Central memory CD4-positive, alpha-beta T cell (primary cell): ENCODE measurements around the gene TMEM140.
"Not testable (repeated sequence)": the region's sequence is repeated elsewhere in the genome, so short reads cannot be mapped to it uniquely, and the experiment has no call there.

ENCODE experiments used
- DNase-seq: peaks from one replicate; pipeline ENCODE4 v3.0.0; 2022

Gene TMEM140

DNA sequence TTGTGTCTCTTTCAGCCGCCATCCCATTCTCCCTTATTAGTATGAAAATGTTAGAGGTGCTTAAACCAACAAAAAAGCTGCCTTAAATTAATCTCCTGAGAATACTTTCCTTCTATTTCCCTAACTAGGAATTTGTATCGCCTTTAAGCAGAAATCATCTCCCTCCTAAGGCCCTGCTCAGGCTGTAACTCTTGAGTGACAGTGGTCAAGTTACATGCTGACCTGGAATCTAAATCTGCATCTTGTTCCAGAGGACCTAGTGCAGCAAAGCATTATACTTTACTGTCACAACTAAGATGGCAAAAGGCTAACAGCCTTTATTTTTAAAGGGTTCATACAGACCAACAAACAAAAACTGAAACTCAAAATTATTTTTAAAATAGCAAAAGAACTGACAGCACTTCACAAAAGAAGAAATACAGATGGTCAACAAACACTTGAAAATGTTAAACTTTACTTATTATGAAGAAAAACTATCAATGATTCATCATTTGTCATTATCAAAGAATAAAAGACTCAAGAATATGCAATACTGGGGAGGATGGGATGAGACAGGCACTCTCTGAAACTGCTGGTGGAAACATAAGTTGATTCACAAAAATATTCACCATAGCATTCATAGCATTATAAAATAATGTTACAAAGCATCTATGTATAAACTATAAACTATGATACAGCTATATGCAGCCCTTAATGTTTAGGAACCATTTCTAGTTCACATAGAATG is 11.7 kb downstream of the TMEM140 start:
- no peak for DNase-seq

DNA sequence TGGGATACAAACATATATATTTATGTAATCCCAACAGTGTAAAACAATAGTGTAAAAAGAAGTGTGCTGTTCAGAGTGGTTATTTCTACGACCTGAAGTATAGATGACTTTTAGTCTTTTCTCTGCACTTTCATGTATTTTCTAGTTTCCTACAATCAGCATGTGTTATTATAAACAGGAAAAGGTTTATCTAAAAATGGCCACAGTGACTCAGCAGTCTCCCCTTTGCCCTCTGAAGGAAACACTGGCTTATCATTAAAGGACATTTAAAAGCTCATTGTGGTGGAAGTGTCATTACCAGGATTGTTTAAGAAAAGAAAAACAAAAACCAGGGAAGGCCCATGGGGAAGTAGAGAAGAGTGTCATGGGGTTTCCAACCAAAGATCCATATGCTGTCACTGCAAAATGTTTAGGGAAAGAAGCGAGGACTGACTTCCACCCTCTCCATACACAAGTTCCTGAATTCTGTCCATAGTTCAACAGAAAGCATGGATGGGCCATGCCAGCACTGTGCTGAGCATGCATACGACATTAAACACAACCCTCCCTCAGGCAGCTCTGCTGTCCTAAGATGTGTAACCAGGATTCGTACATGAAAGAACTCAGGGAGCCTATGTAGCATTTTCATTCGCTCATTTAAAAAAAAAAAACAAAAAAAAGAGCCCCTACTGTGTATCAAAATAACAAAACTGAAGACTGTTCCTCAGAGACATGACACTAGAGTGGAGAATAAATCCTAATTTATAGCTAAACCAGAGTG is 12.4 kb downstream of the TMEM140 start:
- DNase-seq, result no peak

DNA sequence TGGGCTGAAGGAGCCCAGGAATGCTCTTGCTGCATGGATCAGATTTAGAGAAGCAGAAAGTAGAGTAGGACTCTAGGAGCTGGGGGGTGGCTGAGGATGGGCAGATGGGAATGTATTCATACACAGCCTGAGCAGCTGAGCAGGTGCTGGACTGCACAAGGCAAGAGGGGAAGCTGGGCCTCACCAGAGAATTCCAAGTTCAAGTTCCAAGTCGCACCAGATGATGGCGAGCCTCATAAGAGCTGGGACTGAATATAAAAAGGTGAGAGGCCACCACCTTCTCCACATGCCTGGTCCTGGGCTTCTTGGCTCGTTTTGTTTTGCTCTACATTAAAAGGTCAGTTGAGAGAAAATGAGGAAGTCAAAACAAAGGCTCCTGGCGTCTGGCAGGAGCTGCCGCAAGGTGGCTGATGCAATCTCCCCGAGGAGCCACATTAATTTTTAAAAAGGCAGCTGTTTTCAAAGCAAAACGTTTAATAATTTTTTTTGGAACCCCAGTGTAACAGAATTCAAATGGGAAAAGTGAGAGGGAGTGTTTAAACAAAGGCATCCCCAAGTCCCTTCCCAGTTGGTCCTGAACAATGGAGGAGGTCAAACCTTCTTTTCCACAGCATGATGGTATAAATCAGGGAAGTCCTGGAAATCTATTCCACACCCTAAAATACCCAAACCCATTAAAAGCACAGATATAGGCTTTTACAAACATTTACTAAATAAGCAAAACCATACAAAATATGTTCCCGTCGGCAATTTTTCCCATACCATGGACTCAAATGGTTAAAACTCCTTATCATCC is 13.2 kb downstream of the TMEM140 start:
- no peak for DNase-seq

DNA sequence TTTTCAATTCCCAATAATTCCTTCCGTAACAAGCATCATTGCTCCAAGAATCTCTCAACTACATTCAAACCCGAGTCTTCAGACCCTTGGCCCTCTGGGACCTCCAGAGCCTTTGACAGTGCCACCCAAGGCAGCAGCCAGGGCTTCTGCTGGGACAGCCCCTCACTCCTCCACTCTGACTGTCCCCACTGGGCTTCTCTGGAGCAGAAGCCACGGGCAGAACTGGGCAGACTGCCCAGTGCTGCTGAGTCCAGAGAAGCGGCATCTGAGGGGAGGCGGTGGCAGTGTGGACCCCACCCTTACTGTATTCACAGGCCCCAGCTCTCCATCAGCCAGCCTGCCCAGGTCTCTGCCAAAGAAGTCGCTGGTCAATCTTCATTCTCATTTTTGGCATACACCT is 13.8 kb downstream of the TMEM140 start:
- no peak for DNase-seq

GRCh38 chr7:135162382-135163001 is 14.6 kb downstream of the TMEM140 start:
- no peak for DNase-seq

- no peak for DNase-seq
These were observed 16.6 kb downstream of the TMEM140 start for GRCh38 chr7:135164357-135165061.

DNA sequence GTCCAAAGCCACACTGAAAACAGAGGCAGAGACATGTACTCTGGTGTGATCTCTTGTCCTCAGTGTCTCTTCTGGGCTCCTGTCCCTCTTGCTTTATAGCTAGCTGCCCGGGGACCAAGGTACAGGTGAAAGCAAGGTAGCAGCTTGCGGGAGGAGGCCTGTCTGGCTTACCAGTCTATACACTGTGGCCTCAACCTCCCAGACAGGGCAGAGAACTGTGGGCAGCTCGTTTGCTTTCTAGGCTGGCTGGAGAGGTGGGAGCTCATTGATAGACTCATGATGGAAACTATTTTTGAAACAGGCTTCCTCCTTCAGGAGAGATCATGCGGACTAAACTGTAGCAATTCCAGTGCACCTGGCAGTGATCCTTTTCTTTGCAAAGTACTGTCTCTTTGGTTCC is 18.0 kb downstream of the TMEM140 start:
- no peak for DNase-seq

DNA sequence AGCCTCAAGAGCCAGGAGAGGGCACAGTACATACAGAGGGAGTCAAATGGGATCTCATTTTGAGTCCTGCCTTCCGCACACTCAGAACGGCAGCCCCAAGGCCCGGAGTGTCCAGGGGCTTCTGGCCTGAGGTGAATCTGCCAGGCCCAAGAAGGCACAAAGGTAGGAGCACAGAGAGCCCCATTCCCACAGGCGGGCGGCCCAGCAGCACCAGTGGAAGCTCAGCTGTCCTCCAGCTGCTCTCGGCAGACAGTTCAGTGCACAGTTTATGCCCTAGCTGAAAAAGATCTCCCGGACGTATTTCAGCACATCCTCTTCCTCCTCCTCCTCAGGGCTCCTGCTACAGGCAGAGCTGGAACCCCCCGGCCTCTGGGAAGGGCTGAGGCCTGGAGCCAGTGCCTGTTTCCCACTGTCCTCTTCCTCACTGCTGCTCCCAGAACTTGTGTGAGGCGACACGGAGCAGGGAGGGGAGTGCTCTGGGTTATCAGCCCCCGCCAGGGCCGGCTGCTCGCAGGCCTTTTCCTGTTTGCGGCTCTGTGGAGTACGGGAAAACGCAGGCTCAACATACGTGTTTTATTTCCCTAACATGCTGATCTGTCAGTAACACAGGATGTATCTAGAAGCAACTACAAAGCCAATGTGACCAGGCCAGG is 18.6 kb downstream of the TMEM140 start:
- no peak for DNase-seq

- DNase-seq, result no peak
These were observed 19.6 kb downstream of the TMEM140 start for GRCh38 chr7:135167365-135167917.

DNA sequence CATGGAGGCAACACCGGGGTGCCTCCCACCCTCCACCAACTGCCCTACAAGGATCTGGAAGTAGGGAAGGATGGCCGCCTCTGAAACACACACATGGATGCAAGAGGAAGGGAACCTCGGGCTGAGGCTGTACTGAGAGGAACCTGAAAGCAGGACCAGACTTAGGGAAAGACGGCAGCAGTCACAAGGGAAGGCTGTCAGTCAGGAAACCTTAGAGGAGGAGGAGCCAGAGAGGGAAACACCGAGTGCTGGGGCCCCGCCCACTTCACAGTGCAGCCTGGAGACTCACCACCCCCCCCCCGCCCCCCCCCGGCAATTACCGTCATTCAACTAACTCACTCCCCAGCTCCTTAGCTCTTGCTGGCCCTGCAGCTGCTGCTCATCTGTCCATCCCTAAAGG is 20.1 kb downstream of the TMEM140 start:
- no peak for DNase-seq

GRCh38 chr7:135168489-135169140 is 20.7 kb downstream of the TMEM140 start:
- no peak for DNase-seq

DNA sequence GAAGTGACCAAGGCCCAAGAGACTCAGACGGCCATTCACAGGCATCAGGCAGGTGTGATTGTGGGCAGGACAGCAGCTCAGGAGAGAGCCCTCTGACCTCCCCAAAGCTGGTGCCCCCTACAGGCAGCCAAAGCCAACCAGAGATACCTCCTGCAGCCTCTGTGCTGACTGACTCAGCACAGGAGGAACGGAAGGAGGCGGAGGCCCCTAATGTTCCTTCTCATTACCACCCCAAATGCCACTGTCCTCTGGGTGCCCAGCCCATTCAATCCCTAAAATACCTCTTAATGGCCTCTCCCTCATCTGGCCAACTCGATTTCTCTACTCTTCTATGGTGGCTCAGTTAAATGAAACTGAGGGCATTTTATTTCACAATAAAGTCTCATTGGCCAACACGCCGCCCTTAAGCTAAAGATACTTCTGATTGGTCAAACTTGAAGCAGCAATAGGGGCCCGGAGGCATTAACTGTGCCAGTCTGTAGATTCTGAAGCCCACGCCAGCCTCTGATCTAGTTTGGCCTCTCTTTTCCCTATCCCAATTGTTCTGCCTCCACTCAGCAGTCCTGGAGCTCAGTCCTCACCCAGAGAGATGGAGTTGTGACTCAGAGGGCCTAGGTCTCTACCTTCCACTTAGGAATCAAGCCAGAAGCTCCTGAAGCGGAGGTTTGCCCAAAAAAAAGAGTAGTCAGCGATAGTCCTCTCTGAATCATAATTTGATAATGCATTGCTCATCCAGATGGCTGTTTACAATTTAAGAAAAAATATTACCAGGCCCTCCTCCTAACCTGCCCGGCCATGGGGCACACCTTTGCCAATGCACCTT is 21.5 kb downstream of the TMEM140 start:
- DNase-seq, result peak; percentile 52

DNA sequence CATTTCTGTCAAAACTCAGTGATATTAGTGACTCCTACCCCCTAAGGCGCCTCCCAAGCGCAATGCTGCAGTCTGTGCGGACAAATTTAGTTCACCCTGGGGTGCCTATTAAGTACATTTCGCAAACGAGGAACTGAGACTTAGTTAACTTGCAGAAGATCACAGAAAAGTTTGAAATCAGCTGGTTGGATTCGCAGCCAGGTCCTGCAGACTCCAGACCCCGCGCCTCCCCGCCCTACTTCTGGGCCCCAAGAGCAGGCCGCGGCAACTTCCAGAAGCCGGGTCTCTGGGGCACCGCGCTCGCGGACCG is 22.0 kb downstream of the TMEM140 start:
- DNase-seq, result no peak

DNA sequence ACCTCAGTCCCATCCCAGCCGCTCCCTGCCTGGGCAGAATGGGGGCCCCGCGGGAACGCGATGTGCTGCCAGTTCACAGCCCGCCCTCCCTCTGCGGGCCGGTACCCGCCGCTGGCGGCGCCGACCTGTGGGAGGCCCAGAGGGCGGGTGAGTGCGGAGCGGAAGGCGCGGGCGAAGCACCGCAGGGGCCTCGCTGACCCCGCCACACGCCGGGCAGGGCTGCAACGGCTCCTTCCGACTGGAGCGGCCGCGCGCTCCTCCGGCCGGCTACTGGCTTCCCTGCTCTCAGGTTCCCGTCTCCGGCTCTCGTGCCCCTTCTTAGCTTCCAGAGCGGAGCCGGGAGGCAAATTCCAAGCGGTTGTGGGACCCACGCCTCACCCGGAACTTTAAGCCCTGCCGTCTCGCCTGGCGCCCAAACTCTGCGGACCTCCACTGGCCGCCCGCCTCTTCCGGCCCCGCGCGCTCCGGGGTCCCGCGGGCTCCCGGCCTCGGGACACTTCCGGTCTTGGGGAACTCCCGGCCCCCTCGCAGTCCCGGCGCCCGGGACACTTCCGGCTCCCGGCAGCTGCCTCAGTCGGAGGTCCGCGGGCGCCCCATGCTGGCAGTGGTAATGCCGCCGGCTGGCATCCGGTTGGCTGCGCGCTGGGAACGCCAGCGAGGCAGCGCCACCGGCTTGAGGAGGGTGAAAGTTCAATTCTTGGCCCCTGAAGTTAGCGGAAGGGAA is 22.6 kb downstream of the TMEM140 start, which contains the start of gene CYREN:
TSS of gene CYREN (minus strand) at position 434 of the 724 bp plus-strand sequence. CDS start 1,785 bp downstream, outside the sequence.
- peak; percentile 80 for DNase-seq

- DNase-seq, result not testable (repeated sequence)
These were observed 23.2 kb downstream of the TMEM140 start for GRCh38 chr7:135170998-135171481.

- not testable (repeated sequence) for DNase-seq
These were observed 23.9 kb downstream of the TMEM140 start for GRCh38 chr7:135171581-135172291.

DNA sequence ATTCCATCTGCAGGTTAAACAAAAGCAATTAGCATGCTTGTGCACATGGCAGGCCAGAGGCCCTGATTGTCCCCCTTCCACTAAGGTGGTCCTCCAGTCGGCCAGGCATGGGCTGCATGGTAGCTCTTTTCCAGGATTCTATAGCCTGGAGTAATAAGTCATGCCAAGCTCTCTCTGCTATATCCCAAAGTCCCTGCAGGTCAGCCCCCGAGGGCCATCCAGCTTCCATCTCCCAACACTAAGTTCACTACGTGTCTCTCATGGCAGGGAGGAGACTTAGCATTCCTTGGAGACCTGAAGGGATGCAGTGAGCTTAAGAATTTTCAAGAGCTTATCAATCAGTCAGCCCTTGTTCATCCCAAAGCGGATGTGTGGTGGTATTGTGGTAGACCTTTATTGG is 26.0 kb downstream of the TMEM140 start:
- not testable (repeated sequence) for DNase-seq

DNA sequence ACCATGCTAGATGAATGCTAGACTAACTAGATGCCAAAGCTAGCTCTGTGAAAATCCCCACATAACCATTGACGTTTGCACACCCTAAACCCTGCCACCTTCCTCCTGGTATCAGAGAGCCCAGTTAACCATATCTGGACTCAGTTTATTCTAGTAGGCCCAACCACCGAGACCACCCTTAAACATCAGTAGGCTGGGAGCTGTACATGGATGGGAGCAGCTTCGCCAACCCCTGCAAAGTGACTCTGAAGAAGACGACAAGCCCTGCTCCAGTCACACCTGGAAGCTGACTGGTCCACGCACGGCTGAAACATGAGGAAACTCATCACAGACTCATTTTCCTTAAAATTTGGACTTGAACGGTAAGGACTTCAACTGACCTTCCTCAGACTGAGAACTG is 27.1 kb downstream of the TMEM140 start:
- no peak for DNase-seq
